ENCODE data around the gene G6PC1. TPM values are rescaled to one million over a fixed set of nuclear protein-coding genes. Genes with fewer than 3 reads are reported as not detected.

G6PC1 gene
- total and polyA plus RNA-seq, 2 experiments from 2014 or later, result not detected

- no peaks in the 10 kb centered on the region for H3K9me2 ChIP-seq (ENCODE audit: insufficient read depth)
- Mint-ChIP-seq H3K4me3 (no peak overlapping the region), H3K4me1 (peaks cover 14% of the 10 kb centered on the region), H3K27me3 (ENCODE audit: insufficient read depth, low read depth, poor library complexity) (peaks cover 1% of the 10 kb centered on the region), H3K9me3 (no peaks in the 10 kb centered on the region), H3K36me3 (ENCODE audit: low read depth) (no peaks in the 10 kb centered on the region), H3K27ac (peak overlapping the region; percentile 69)
- H3K79me2 ChIP-seq (replicated peaks; ENCODE audit: insufficient read depth), result no peaks in the 10 kb centered on the region
- no peak overlapping the region; the same call in 1 of the 2 replicates for H3K27ac ChIP-seq (ENCODE audit: low read depth)
- H3F3A ChIP-seq (replicated peaks; ENCODE audit: low read depth), result no peaks in the 10 kb centered on the region
- H3K36me3 ChIP-seq (ENCODE audit: insufficient read depth), result no peaks in the 10 kb centered on the region
- no peak overlapping the region for H3K4me3 ChIP-seq
- H2AFZ ChIP-seq, result peak overlapping the region; percentile 43
- no peaks in the 10 kb centered on the region for H3K4me1 ChIP-seq (ENCODE audit: insufficient read depth)
- no peaks in the 10 kb centered on the region for H3K27me3 ChIP-seq (ENCODE audit: insufficient read depth)
- ATAC-seq (peak; percentile 97), DNase-seq (ENCODE audit: low spot score) (peak; percentile 87)
- H4K20me1 ChIP-seq (replicated peaks; ENCODE audit: insufficient read depth), result no peaks in the 10 kb centered on the region
- TF ChIP-seq CREB1 (CRISPR knock-in tag; IDR thresholded peaks at IDR 0.05; ENCODE audit: low read depth), result 0 out of 2 replicates have a peak, but pooled peaks have one; percentile 8
- no peak for TF ChIP-seq ETS1 (IDR thresholded peaks at IDR 0.05)
- TF ChIP-seq CTCF (conservative IDR thresholded peaks at IDR 0.05; ENCODE audit: low read depth in 2 of 2), result peak; percentile 65 to 76
- H3K4me2 ChIP-seq, result no peak overlapping the region
Observed at GRCh38 chr17:42928714-42929496, 28.3 kb downstream of the G6PC1 start.

GRCh38 chr17:42929497-42929844, 28.9 kb downstream of the G6PC1 start:
- no peak overlapping the region for H3K4me2 ChIP-seq
- H3K36me3 Mint-ChIP-seq (ENCODE audit: low read depth), result no peaks in the 10 kb centered on the region
- no peaks in the 10 kb centered on the region for H3K79me2 ChIP-seq (replicated peaks; ENCODE audit: insufficient read depth)
- H3K4me1 ChIP-seq (ENCODE audit: insufficient read depth), result no peaks in the 10 kb centered on the region
- no peak overlapping the region for H3K27ac ChIP-seq (ENCODE audit: low read depth)
- no peaks in the 10 kb centered on the region for H3K9me2 ChIP-seq (ENCODE audit: insufficient read depth)
- DNase-seq (ENCODE audit: low spot score) (no peak), ATAC-seq (no peak)
- no peaks in the 10 kb centered on the region for H3K27me3 ChIP-seq (ENCODE audit: insufficient read depth)
- H3K4me3 ChIP-seq, result no peak overlapping the region
- H4K20me1 ChIP-seq (replicated peaks; ENCODE audit: insufficient read depth), result no peaks in the 10 kb centered on the region
- no peak overlapping the region for H2AFZ ChIP-seq
- peaks cover 1% of the 10 kb centered on the region for H3K27me3 Mint-ChIP-seq (ENCODE audit: insufficient read depth, low read depth, poor library complexity)
- no peak overlapping the region for H3K4me3 Mint-ChIP-seq
- no peaks in the 10 kb centered on the region for H3K9me3 Mint-ChIP-seq
- no peaks in the 10 kb centered on the region for H3F3A ChIP-seq (replicated peaks; ENCODE audit: low read depth)
- peaks cover 14% of the 10 kb centered on the region for H3K4me1 Mint-ChIP-seq
- no peak overlapping the region for H3K27ac Mint-ChIP-seq
- H3K36me3 ChIP-seq (ENCODE audit: insufficient read depth), result no peaks in the 10 kb centered on the region
- TF ChIP-seq ZNF114 (CRISPR knock-in tag; IDR thresholded peaks at IDR 0.05), result no peak
- TF ChIP-seq EZH2phosphoT487 (IDR thresholded peaks at IDR 0.05; ENCODE audit: unreplicated experiment), result no peak
- TF ChIP-seq REST (IDR thresholded peaks at IDR 0.05; ENCODE audit: unreplicated experiment), result no peak
- TF ChIP-seq ZNF462 (CRISPR knock-in tag; IDR thresholded peaks at IDR 0.05), result no peak
